PC-3 (cell line): Measurements from ENCODE around the gene DNAH10. TPM values are rescaled to one million over a fixed set of nuclear protein-coding genes. Genes with fewer than 3 reads are reported as not detected.

ENCODE experiments used
- ATAC-seq: fragments of 200-7000 bp; cut with Tn5 transposase; 2 replicates; pipeline ENCODE4 v1.9.1; 2020; ENCODE audit warnings: mild to moderate bottlenecking, moderate library complexity
- BruUV-seq: library from RNA; stranded (reverse); fragments of 400-500 nt; replicated peaks from 2 replicates; lab custom pipeline; 2021; lab: Mats Ljungman, UMichigan
- CTCF ChIA-PET: fragments of 300-600 bp; sonication (Branson Sonifier 250); formaldehyde crosslinking; loops from one replicate; lab custom pipeline; 2022; ENCODE audit warnings: antibody characterized with exemption; lab: Charles Lee
- POLR2A ChIA-PET: fragments of 300-600 bp; sonication (Branson Sonifier 250); formaldehyde crosslinking; loops from one replicate; lab custom pipeline; 2022; ENCODE audit warnings: antibody characterized with exemption; ENCODE audit not compliant: unreplicated experiment; lab: Charles Lee
- DNase-seq: peaks from one replicate; pipeline ENCODE4 v3.0.0-alpha.2; 2015
- H2AFZ ChIP-seq: fragments of 300-600 bp; sonication (generic); 2 replicates; pipeline ENCODE4 v1.6.0; 2016; ENCODE audit warnings: antibody characterized with exemption, low read length
- H3F3A ChIP-seq: fragments of 300-600 bp; sonication (generic); one replicate; pipeline ENCODE4 v1.6.0; 2017; ENCODE audit warnings: antibody characterized with exemption, low read length, control low read depth, mild to moderate bottlenecking; ENCODE audit not compliant: unreplicated experiment
- H3K27ac ChIP-seq: fragments of 300-600 bp; sonication (generic); 2 replicates; pipeline ENCODE4 v1.5.1; 2016; ENCODE audit warnings: mild to moderate bottlenecking, low read length
- H3K27me3 ChIP-seq: fragments of 300-600 bp; sonication (generic); 2 replicates; pipeline ENCODE4 v1.6.1; 2016; ENCODE audit warnings: low read length, mixed read lengths
- H3K36me3 ChIP-seq: fragments of 300-600 bp; sonication (generic); 2 replicates; pipeline ENCODE4 v1.6.1; 2016; ENCODE audit warnings: low read depth, mixed run types, low read length, mixed read lengths
- H3K4me1 ChIP-seq: fragments of 300-600 bp; sonication (generic); 2 replicates; pipeline ENCODE4 v1.5.1; 2016; ENCODE audit warnings: low read length; ENCODE audit not compliant: insufficient read depth
- H3K4me2 ChIP-seq: fragments of 300-600 bp; sonication (generic); 2 replicates; pipeline ENCODE4 v1.6.0; 2016; ENCODE audit warnings: low read length
- H3K4me3 ChIP-seq: fragments of 300-600 bp; sonication (generic); 2 replicates; pipeline ENCODE4 v1.5.1; 2016; ENCODE audit warnings: mild to moderate bottlenecking, low read length, mixed read lengths
- H3K79me2 ChIP-seq: fragments of 300-600 bp; sonication (generic); 2 replicates; pipeline ENCODE4 v1.6.1; 2017; ENCODE audit warnings: low read length, mixed read lengths
- H3K9ac ChIP-seq: fragments of 300-600 bp; sonication (generic); 2 replicates; pipeline ENCODE4 v1.6.0; 2016; ENCODE audit warnings: mild to moderate bottlenecking, low read length
- H3K9me2 ChIP-seq: fragments of 300-600 bp; sonication (generic); replicated peaks from 2 replicates; pipeline ENCODE4 v1.6.1; 2016; ENCODE audit warnings: mixed run types, low read length, mixed read lengths
- H3K9me3 ChIP-seq: fragments of 300-600 bp; sonication (generic); 2 replicates; pipeline ENCODE4 v1.6.1; 2016; ENCODE audit warnings: low read length, mixed read lengths
- H4K20me1 ChIP-seq: fragments of 300-600 bp; sonication (generic); 2 replicates; pipeline ENCODE4 v1.6.1; 2016; ENCODE audit warnings: low read length, mixed read lengths
- EZH2 ChIP-seq: fragments of 300-600 bp; sonication (generic); IDR thresholded peaks from one replicate; pipeline ENCODE4 v1.6.1; 2017; ENCODE audit warnings: antibody characterized with exemption, mild to moderate bottlenecking, low read length; ENCODE audit not compliant: unreplicated experiment
- EZH2phosphoT487 ChIP-seq: fragments of 300-600 bp; sonication (generic); IDR thresholded peaks from 2 replicates; pipeline ENCODE4 v1.6.1; 2018; ENCODE audit warnings: mild to moderate bottlenecking, antibody characterized with exemption, low read length, borderline replicate concordance
- intact Hi-C: fragments of 100-400 bp; cut with micrococcal nuclease; formaldehyde crosslinking; loops from 2 replicates; pipeline ENCODE4 v1.9.0; 2023
- total RNA-seq: library from RNA; depleted of rRNA; stranded (reverse); fragments of >200 nt; gene quantifications from 2 replicates; pipeline ENCODE4 v1.2.3, GENCODE V29; 2014
- TF ChIP-seq, protein P1 (sequence below): fragments of 300-600 bp; sonication (generic); conservative IDR thresholded peaks from 2 replicates; pipeline ENCODE4 v1.5.1; 2017; ENCODE audit warnings: antibody characterized with exemption, low read depth, mild to moderate bottlenecking, low read length

DNAH10 gene
- total RNA-seq, 1 experiment from 2014 or later: 0.15 TPM

DNA sequence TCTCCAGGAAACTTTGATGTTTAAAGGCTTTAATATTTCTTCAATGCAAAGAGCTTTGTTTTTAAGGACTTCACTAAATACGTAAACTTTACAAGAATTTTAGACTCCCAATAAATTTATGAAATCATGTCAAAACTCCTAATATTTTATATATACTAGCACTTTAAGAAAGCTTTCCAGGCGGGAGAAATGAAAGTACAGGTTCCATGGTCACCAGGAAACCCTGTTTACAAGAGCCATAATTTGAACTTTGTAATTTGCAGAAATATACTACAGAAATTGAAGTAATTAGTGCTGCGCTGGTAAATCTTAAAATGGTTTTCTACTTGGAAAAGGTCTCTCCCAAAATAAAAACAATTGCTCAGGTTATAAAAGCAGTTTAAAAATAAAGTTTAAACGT, 201.7 kb downstream of the DNAH10 start:
- ATAC-seq (no peak), DNase-seq (no peak)
- Histone ChIP-seq H3K4me1 (peaks cover 15% of the 10 kb centered on the region), H3K9me3 (no peaks in the 10 kb centered on the region), H3K4me3 (no peak overlapping the region), H3K9me2 (no peaks in the 10 kb centered on the region), H3K27ac (no peak overlapping the region), H3K27me3 (no peaks in the 10 kb centered on the region), H3K36me3 (0 out of 2 replicates have a peak, but pooled peaks cover 7% of the 10 kb centered on the region), H2AFZ (no peak overlapping the region), H3K4me2 (no peak overlapping the region), H4K20me1 (peaks cover 9% of the 10 kb centered on the region; the same call in 1 of the 2 replicates), H3F3A (peaks cover 4% of the 10 kb centered on the region), H3K79me2 (peaks cover 16% of the 10 kb centered on the region), H3K9ac (no peak overlapping the region)
- ChIA-PET POLR2A (no interaction called here), CTCF (no interaction called here)
- intact Hi-C loops: no loop called here
- no TSS peak for BruUV-seq
- TF ChIP-seq EZH2phosphoT487 (no peak), EZH2 (no peak)
- TF ChIP-seq, protein P1, sequence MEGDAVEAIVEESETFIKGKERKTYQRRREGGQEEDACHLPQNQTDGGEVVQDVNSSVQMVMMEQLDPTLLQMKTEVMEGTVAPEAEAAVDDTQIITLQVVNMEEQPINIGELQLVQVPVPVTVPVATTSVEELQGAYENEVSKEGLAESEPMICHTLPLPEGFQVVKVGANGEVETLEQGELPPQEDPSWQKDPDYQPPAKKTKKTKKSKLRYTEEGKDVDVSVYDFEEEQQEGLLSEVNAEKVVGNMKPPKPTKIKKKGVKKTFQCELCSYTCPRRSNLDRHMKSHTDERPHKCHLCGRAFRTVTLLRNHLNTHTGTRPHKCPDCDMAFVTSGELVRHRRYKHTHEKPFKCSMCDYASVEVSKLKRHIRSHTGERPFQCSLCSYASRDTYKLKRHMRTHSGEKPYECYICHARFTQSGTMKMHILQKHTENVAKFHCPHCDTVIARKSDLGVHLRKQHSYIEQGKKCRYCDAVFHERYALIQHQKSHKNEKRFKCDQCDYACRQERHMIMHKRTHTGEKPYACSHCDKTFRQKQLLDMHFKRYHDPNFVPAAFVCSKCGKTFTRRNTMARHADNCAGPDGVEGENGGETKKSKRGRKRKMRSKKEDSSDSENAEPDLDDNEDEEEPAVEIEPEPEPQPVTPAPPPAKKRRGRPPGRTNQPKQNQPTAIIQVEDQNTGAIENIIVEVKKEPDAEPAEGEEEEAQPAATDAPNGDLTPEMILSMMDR: no peak

DNA sequence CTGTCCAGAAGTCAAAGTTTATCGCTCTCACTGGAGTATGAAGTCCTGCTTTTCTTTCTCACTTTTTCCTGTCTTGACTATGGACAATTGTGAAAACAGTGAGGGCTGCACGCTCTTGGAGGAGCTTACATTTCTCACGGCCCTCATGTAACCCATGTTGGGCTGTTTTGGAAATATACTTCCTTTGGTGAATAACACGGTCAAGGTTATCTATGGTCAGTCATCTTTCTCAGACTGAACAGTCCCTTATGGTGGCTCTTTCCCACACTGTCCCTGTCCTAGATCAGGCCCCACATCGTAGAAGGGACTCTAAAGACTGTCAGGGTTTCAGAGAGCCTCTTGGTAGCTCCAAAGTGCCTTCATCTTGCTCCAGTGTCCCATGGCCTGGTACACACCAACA, 203.3 kb downstream of the DNAH10 start:
- no peaks in the 10 kb centered on the region for H3K9me3 ChIP-seq
- no peak for DNase-seq
- ATAC-seq: no peak
- no TSS peak for BruUV-seq
- no peak overlapping the region for H3K4me3 ChIP-seq
- H3K79me2 ChIP-seq: peaks cover 27% of the 10 kb centered on the region
- 0 out of 2 replicates have a peak, but pooled peaks cover 7% of the 10 kb centered on the region for H3K36me3 ChIP-seq
- H3K4me2 ChIP-seq: no peak overlapping the region
- no peak overlapping the region for H2AFZ ChIP-seq
- ChIA-PET CTCF (no interaction called here), POLR2A (no interaction called here)
- intact Hi-C loops: no loop called here
- peaks cover 29% of the 10 kb centered on the region for H3K4me1 ChIP-seq
- H3K27me3 ChIP-seq: no peaks in the 10 kb centered on the region
- no peak overlapping the region for H3K27ac ChIP-seq
- no peaks in the 10 kb centered on the region for H3K9me2 ChIP-seq
- H3K9ac ChIP-seq: no peak overlapping the region
- TF ChIP-seq EZH2 (no peak), EZH2phosphoT487 (no peak)
- TF ChIP-seq, protein P1: no peak
- peaks cover 7% of the 10 kb centered on the region for H3F3A ChIP-seq
- peaks cover 11% of the 10 kb centered on the region; the same call in 1 of the 2 replicates for H4K20me1 ChIP-seq

DNA sequence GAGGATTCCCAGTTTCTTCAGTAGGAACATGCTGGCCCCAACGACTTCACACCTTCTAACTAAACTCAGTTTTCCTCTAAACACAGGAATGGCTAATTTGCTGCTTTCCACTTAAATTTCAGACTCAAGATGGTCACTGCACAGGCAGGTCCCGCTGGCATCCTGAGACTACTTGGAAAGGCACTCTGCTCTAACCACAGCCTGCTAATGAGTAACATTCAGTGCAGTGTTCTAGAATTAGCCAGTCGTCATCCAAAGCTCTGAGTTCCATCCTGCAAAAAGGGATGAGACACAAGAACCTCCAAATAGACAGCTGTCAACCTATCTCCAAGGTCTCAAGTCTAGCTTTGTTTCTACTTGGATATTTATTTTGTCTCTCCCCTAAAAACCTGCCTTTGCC, 204.5 kb downstream of the DNAH10 start:
- peaks cover 37% of the 10 kb centered on the region for H3K4me1 ChIP-seq
- POLR2A ChIA-PET: no interaction called here
- DNase-seq (no peak), ATAC-seq (no peak)
- TF ChIP-seq, protein P1: no peak
- TF ChIP-seq EZH2 (no peak), EZH2phosphoT487 (no peak)
- peaks cover 7% of the 10 kb centered on the region for H3F3A ChIP-seq
- 0 out of 2 replicates have a peak, but pooled peaks cover 7% of the 10 kb centered on the region for H3K36me3 ChIP-seq
- H3K27ac ChIP-seq: no peak overlapping the region
- no peak overlapping the region for H2AFZ ChIP-seq
- no peak overlapping the region for H3K4me3 ChIP-seq
- H3K27me3 ChIP-seq: no peaks in the 10 kb centered on the region
- H3K9me2 ChIP-seq: no peaks in the 10 kb centered on the region
- no peak overlapping the region for H3K9ac ChIP-seq
- peaks cover 39% of the 10 kb centered on the region for H3K79me2 ChIP-seq
- H4K20me1 ChIP-seq: peaks cover 11% of the 10 kb centered on the region; the same call in 1 of the 2 replicates
- BruUV-seq: no TSS peak
- H3K9me3 ChIP-seq: no peaks in the 10 kb centered on the region
- H3K4me2 ChIP-seq: no peak overlapping the region
- CTCF ChIA-PET: no interaction called here
- intact Hi-C loops: no loop called here
